ENCODE data around the gene RHEBL1. TPM values are rescaled to one million over a fixed set of nuclear protein-coding genes. Genes with fewer than 3 reads are reported as not detected.
A peak's percentile ranks its signal among the peaks of the same experiment; 100 is the strongest.

RHEBL1 gene
- polyA plus RNA-seq, 3 donors: 0.17 to 0.96 (median 0.50) TPM

DNA sequence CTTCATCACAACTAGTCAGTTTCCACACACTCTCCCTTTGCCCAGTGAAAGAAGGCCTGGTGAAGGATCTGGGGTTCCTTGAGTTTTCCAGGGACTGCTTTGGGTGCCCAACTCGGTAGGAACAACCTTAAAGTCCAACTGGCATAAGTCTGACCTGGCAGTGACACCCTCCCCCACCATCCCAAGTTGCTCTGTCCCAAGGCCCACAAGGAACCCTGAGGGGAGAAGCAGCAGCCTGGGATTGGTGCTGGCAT, 10.8 kb downstream of the RHEBL1 start:
- H3K27ac ChIP-seq (ENCODE audit: low read depth in 1 of 2, low read length in 2 of 2): peak overlapping the region; percentile 66 to 92
- H3K4me2 ChIP-seq (replicated peaks; ENCODE audit: extremely low read depth, low read length, poor library complexity, severe bottlenecking): peak overlapping the region; percentile 98
- peak overlapping the region; percentile 93 for H3K9ac ChIP-seq (ENCODE audit: insufficient read depth, low read length, poor library complexity, severe bottlenecking)
- H4K20me1 ChIP-seq (ENCODE audit: insufficient read depth, low read length): peaks cover 50% of the 10 kb centered on the region
- H3K4me1 ChIP-seq (ENCODE audit: control insufficient read depth in 1 of 2, insufficient read depth in 2 of 2, low read length in 2 of 2): peaks cover 44 to 50% of the 10 kb centered on the region in 2 donors
- TF ChIP-seq CTCF (IDR thresholded peaks at IDR 0.05): no peak
- H3K9me3 ChIP-seq (replicated peaks in 1 of 2; ENCODE audit: control insufficient read depth in 1 of 2, insufficient read depth in 1 of 2, low read length in 2 of 2): no peaks in the 10 kb centered on the region
- no peaks in the 10 kb centered on the region for H3K27me3 ChIP-seq (ENCODE audit: control insufficient read depth in 2 of 2, insufficient read depth in 2 of 2, low read length in 2 of 2)
- Mint-ChIP-seq H3K36me3 (peaks cover 16 to 23% of the 10 kb centered on the region in 2 donors), H3K27ac (peak overlapping the region; percentile 86 to 96 (median 93)), H3K4me1 (peaks cover 58% of the 10 kb centered on the region), H3K27me3 (ENCODE audit: low read depth in 3 of 3) (peaks cover 0 to 1% (median 0%) of the 10 kb centered on the region in 3 donors), H3K9me3 (no peaks in the 10 kb centered on the region), H3K4me3 (peak overlapping the region; percentile 96 to 97)
- peak overlapping the region; percentile 75 to 97 (median 92) for H3K4me3 ChIP-seq (replicated peaks in 1 of 3; ENCODE audit: low read depth in 2 of 3, low read length in 3 of 3)
- intact Hi-C loops (cut with micrococcal nuclease): loop anchor here (5.0 kb wide), 2 partner anchors 42 to 73 kb away; partner anchors contain the start of genes PRKAG1 (in 2 of the 2) and TUBA1B (in 1 of the 2)
- no peak overlapping the region for H2AFZ ChIP-seq (ENCODE audit: insufficient read depth, low read depth, low read length, poor library complexity, severe bottlenecking)
- DNase-seq: no peak
- H3K36me3 ChIP-seq (replicated peaks in 1 of 2; ENCODE audit: control insufficient read depth in 1 of 2, insufficient read depth in 2 of 2, low read length in 2 of 2): peaks cover 10 to 14% of the 10 kb centered on the region in 2 donors
- WGBS (ENCODE audit: insufficient coverage): 0% methylated on average over 1 of the region's 1 CpG
- peaks cover 72% of the 10 kb centered on the region for H3K79me2 ChIP-seq (ENCODE audit: insufficient read depth, low read length)

DNA sequence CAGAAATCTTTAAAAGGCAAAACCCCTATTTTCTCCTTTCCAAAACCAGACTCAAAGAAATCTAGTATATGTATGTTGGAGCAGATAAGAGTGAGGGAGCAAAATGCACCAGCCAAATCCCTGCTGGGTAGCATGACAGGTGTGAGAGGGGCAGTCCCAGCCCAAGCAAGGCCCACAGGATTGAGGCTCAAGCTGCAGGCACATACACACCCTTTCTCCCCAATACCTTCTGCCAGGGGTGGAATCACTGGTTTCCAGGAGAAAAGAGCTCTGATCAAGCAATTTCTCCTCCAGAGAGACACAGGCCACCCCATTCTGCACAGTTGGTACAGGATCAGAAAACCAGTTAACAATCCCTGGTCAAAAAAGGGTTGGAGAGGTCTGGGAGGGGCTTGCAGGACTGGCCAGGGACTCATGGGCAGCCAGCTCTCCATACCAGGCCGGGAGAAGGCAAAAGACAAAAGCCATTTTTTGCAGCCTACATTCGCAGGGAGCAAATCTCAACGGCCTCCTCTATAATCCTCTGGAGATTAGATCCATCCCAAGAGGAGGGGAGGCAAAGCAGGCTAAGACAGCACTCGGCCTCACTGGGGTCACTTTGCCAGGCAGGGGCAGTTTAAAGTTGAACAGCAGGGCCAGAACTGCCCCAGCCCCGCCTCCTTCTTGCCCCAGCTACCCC, 11.3 kb downstream of the RHEBL1 start:
- peaks cover 77% of the 10 kb centered on the region for H3K79me2 ChIP-seq (ENCODE audit: insufficient read depth, low read length)
- no peaks in the 10 kb centered on the region for H3K27me3 ChIP-seq (ENCODE audit: control insufficient read depth in 2 of 2, insufficient read depth in 2 of 2, low read length in 2 of 2)
- Mint-ChIP-seq H3K27ac (peak overlapping the region; percentile 86 to 96 (median 93)), H3K4me1 (peaks cover 56% of the 10 kb centered on the region), H3K9me3 (no peaks in the 10 kb centered on the region), H3K4me3 (peak overlapping the region; percentile 96 to 97), H3K27me3 (ENCODE audit: low read depth in 3 of 3) (peaks cover 0 to 1% (median 0%) of the 10 kb centered on the region in 3 donors), H3K36me3 (peaks cover 20 to 28% of the 10 kb centered on the region in 2 donors)
- peaks cover 55% of the 10 kb centered on the region for H4K20me1 ChIP-seq (ENCODE audit: insufficient read depth, low read length)
- no peaks in the 10 kb centered on the region for H3K9me3 ChIP-seq (replicated peaks in 1 of 2; ENCODE audit: control insufficient read depth in 1 of 2, insufficient read depth in 1 of 2, low read length in 2 of 2)
- H2AFZ ChIP-seq (ENCODE audit: insufficient read depth, low read depth, low read length, poor library complexity, severe bottlenecking): no peak overlapping the region
- peaks cover 44 to 50% of the 10 kb centered on the region in 2 donors for H3K4me1 ChIP-seq (ENCODE audit: control insufficient read depth in 1 of 2, insufficient read depth in 2 of 2, low read length in 2 of 2)
- DNase-seq: no peak
- 0% methylated on average over 2 of the region's 5 CpGs for WGBS (ENCODE audit: insufficient coverage)
- H3K36me3 ChIP-seq (replicated peaks in 1 of 2; ENCODE audit: control insufficient read depth in 1 of 2, insufficient read depth in 2 of 2, low read length in 2 of 2): peaks cover 15 to 19% of the 10 kb centered on the region in 2 donors
- intact Hi-C loops (cut with micrococcal nuclease): loop anchor here (5.0 kb wide), 2 partner anchors 41 to 74 kb away; partner anchors contain the start of genes PRKAG1 (in 2 of the 2) and TUBA1B (in 1 of the 2)
- peak overlapping the region; percentile 98 for H3K4me2 ChIP-seq (replicated peaks; ENCODE audit: extremely low read depth, low read length, poor library complexity, severe bottlenecking)
- no peak for TF ChIP-seq CTCF (IDR thresholded peaks at IDR 0.05)
- peak overlapping the region; percentile 66 to 92 for H3K27ac ChIP-seq (ENCODE audit: low read depth in 1 of 2, low read length in 2 of 2)
- H3K4me3 ChIP-seq (replicated peaks in 1 of 3; ENCODE audit: low read depth in 2 of 3, low read length in 3 of 3): peak overlapping the region; percentile 75 to 97 (median 92)
- peak overlapping the region; percentile 93 for H3K9ac ChIP-seq (ENCODE audit: insufficient read depth, low read length, poor library complexity, severe bottlenecking)
